ENCODE measurements around the gene LDLRAD1. TPM values are rescaled to one million over a fixed set of nuclear protein-coding genes. Genes with fewer than 3 reads are reported as not detected.

The LDLRAD1 gene
- total and polyA plus RNA-seq, 9 donors, result 0.05 to 49.6 (median 0.48) TPM; not detected in 2

DNA sequence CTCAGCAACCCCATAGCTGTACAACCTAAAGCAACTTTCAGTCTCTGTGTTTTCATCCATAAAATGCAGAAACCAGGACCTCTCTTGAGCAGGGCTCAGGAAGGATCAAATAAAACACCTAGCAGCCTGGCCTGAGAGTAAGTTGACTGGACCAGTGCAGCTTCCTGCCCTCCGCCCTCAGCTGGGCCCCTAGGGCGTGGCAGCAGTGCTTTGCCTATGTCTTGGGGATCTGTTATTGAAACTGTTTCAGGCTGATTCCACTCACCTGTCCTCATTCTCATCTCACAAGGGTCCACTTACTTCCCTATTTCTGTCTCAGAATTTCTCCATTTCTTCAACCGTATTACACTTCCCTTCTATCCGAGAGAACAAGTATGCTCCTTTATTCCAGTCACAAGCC, 54.5 kb downstream of the LDLRAD1 start:
- TF ChIP-seq POLR2A (IDR thresholded peaks at IDR 0.05), result no peak
- TF ChIP-seq, protein P1, sequence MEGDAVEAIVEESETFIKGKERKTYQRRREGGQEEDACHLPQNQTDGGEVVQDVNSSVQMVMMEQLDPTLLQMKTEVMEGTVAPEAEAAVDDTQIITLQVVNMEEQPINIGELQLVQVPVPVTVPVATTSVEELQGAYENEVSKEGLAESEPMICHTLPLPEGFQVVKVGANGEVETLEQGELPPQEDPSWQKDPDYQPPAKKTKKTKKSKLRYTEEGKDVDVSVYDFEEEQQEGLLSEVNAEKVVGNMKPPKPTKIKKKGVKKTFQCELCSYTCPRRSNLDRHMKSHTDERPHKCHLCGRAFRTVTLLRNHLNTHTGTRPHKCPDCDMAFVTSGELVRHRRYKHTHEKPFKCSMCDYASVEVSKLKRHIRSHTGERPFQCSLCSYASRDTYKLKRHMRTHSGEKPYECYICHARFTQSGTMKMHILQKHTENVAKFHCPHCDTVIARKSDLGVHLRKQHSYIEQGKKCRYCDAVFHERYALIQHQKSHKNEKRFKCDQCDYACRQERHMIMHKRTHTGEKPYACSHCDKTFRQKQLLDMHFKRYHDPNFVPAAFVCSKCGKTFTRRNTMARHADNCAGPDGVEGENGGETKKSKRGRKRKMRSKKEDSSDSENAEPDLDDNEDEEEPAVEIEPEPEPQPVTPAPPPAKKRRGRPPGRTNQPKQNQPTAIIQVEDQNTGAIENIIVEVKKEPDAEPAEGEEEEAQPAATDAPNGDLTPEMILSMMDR (IDR thresholded peaks at IDR 0.05), result no peak
- no peak for TF ChIP-seq EP300 (IDR thresholded peaks at IDR 0.05)
- 88 to 93% (median 92%) methylated on average over 4 of the region's 4 CpGs for WGBS, 3 donors
- Histone ChIP-seq H3K9me3 (no peaks in the 10 kb centered on the region), H3K27me3 (no peaks in the 10 kb centered on the region), H3K27ac (no peak overlapping the region), H3K4me3 (no peak overlapping the region), H3K36me3 (no peaks in the 10 kb centered on the region), H3K4me1 (ENCODE audit: insufficient read depth) (no peaks in the 10 kb centered on the region)
- no peak for DNase-seq
- intact Hi-C loops (cut with DNase I), result no loop called here

DNA sequence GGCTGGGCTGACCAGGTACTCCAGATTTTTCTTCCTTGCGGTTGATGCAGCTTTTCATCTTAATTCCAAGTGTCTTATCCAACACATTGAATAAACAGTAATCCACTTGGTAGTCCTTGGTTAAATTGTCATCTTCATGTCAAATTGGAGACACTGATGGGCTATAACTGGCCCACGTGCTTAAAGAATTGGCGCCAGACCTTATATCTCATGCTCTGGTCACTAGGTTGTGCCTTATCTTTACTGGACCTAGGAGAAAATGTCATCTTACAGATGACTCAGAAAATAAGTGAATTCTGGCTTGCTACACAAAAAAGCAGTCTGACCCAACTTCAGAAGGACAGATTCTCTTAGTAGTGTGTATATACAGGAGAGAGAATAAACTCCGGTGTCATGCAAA, 55.6 kb downstream of the LDLRAD1 start:
- 91 to 93% (median 92%) methylated on average over 4 of the region's 4 CpGs for WGBS, 3 donors
- Histone ChIP-seq H3K4me1 (ENCODE audit: insufficient read depth) (no peaks in the 10 kb centered on the region), H3K9me3 (no peaks in the 10 kb centered on the region), H3K27me3 (no peaks in the 10 kb centered on the region), H3K27ac (no peak overlapping the region), H3K36me3 (no peaks in the 10 kb centered on the region), H3K4me3 (no peak overlapping the region)
- intact Hi-C loops (cut with DNase I), result no loop called here
- TF ChIP-seq EP300 (IDR thresholded peaks at IDR 0.05), result no peak
- TF ChIP-seq, protein P1 (IDR thresholded peaks at IDR 0.05), result no peak
- TF ChIP-seq POLR2A (IDR thresholded peaks at IDR 0.05), result no peak
- no peak for DNase-seq

DNA sequence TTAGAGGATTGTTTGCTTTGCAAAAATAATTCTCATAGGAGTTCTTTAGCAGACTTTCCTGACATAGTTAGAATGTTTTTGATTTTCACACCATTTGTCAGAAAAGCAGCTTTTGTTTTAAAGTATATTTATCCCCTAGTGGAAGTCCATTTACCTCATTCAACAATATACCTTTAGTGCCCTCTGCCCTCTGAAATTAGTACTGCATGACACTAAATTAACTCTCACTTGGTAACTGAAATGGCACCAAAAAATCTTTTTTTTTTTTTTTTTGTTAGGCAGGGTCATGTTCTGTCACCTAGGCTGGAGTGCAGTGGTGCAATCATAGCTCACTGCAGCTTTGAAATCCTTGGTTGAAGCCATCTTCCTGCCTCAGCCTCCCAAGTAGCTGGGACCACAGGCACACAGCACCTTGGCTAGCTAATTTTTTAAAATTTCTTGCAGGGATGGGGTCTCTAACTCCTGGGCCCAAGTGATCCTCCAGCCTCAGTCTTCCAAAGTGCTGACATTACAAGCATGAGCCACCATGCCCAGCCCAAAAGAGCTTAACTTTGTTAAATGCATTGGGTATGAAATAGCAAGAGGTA, 58.2 kb downstream of the LDLRAD1 start:
- Histone ChIP-seq H3K4me3 (no peak overlapping the region), H3K27ac (no peak overlapping the region), H3K4me1 (ENCODE audit: insufficient read depth) (no peaks in the 10 kb centered on the region), H3K36me3 (no peaks in the 10 kb centered on the region), H3K9me3 (no peaks in the 10 kb centered on the region), H3K27me3 (no peaks in the 10 kb centered on the region)
- intact Hi-C loops (cut with DNase I), result loop anchor here in 1 of 4 donors (10.0 kb wide), 1 partner anchor 105 kb away; no protein-coding TSS in a partner anchor
- TF ChIP-seq, protein P1 (IDR thresholded peaks at IDR 0.05), result no peak
- no peak for TF ChIP-seq EP300 (IDR thresholded peaks at IDR 0.05)
- no peak for TF ChIP-seq POLR2A (IDR thresholded peaks at IDR 0.05)
- DNase-seq, result no peak

Small RNA genes within 50 kb of the gene (microRNA-seq; reads per million reads assigned to microRNA genes)
- 0 to 2.4 (median 0.71) reads per million in 3 donors for gene MIR4781

Other genes starting within 250 kb of the LDLRAD1 start
- gene NDC1, start 179.9 kb downstream of the LDLRAD1 start, total RNA-seq, result 10 to 100 TPM in 2 of 7 donors, 1 to 10 TPM in 5; 6.2 to 11.9 (median 8.6) TPM
- 1 to 10 TPM; 4.3 to 9.5 TPM for gene NDC1, start 179.9 kb downstream of the LDLRAD1 start, polyA plus RNA-seq
- 10 to 100 TPM; 11.5 to 20.9 (median 18.3) TPM for gene YIPF1, start 128.4 kb downstream of the LDLRAD1 start, total RNA-seq
- 10 to 100 TPM; 14.6 to 47.8 TPM for gene YIPF1, start 128.4 kb downstream of the LDLRAD1 start, polyA plus RNA-seq
- under 1 TPM in 1 of 7 donors, not detected in 6; 0.46 TPM for gene DIO1, start 124.0 kb downstream of the LDLRAD1 start, total RNA-seq
- gene DIO1, start 124.0 kb downstream of the LDLRAD1 start, polyA plus RNA-seq, result not detected
- gene IFT25, start 72.5 kb downstream of the LDLRAD1 start, total RNA-seq, result 10 to 100 TPM; 24.2 to 39.3 (median 28.5) TPM
- gene IFT25, start 72.5 kb downstream of the LDLRAD1 start, polyA plus RNA-seq, result 10 to 100 TPM; 27.6 to 39.4 TPM
- 10 to 100 TPM; 14.5 to 29.1 (median 20.8) TPM for gene LRRC42, start 71.8 kb downstream of the LDLRAD1 start, total RNA-seq
- gene LRRC42, start 71.8 kb downstream of the LDLRAD1 start, polyA plus RNA-seq, result 10 to 100 TPM; 17.1 to 22.3 TPM
- 100 to 1,000 TPM; 165 to 337 (median 268) TPM for gene TMEM59, start 35.0 kb upstream of the LDLRAD1 start, total RNA-seq
- 100 to 1,000 TPM; 267 to 406 TPM for gene TMEM59, start 35.0 kb upstream of the LDLRAD1 start, polyA plus RNA-seq
- 1 to 10 TPM; 1.8 to 4.7 (median 3.0) TPM for gene TCEANC2, start 35.4 kb upstream of the LDLRAD1 start, total RNA-seq
- gene TCEANC2, start 35.4 kb upstream of the LDLRAD1 start, polyA plus RNA-seq, result 1 to 10 TPM; 1.9 to 5.2 TPM
- gene CDCP2, start 134.8 kb upstream of the LDLRAD1 start, total RNA-seq, result under 1 TPM in 2 of 7 donors, not detected in 5; 0.15 to 0.34 TPM
- under 1 TPM in 1 of 2 donors, not detected in 1; 0.04 TPM for gene CDCP2, start 134.8 kb upstream of the LDLRAD1 start, polyA plus RNA-seq
- 1 to 10 TPM; 2.3 to 9.6 (median 7.4) TPM for gene CYB5RL, start 181.8 kb upstream of the LDLRAD1 start, total RNA-seq
- 1 to 10 TPM; 3.2 to 7.5 TPM for gene CYB5RL, start 181.8 kb upstream of the LDLRAD1 start, polyA plus RNA-seq
- gene MRPL37, start 182.0 kb upstream of the LDLRAD1 start, total RNA-seq, result 10 to 100 TPM; 36.2 to 60.1 (median 47.9) TPM
- 10 to 100 TPM; 43.3 to 86.6 TPM for gene MRPL37, start 182.0 kb upstream of the LDLRAD1 start, polyA plus RNA-seq